HepG2 (cell line): ENCODE measurements around the gene SEC31A. TPM values are rescaled to one million over a fixed set of nuclear protein-coding genes. Genes with fewer than 3 reads are reported as not detected.
A peak's percentile ranks its signal among the peaks of the same experiment; 100 is the strongest.

Experiments
- ATAC-seq: fragments of 200-7000 bp; cut with Tn5 transposase; 3 replicates; pipeline ENCODE4 v1.9.1; 2020; ENCODE audit warnings: mild to moderate bottlenecking, moderate library complexity
- BruUV-seq: library from RNA; stranded (reverse); fragments of 400-500 nt; replicated peaks from 2 replicates; lab custom pipeline; 2021; lab: Mats Ljungman, UMichigan
- CTCF ChIA-PET: fragments of 300-600 bp; formaldehyde crosslinking; extraction: SDS; loops from one replicate; lab custom pipeline; 2021; ENCODE audit warnings: low total read pairs, inconsistent platforms, low intra/inter-chr PET ratio; lab: Yijun Ruan, JAX
- POLR2A ChIA-PET: fragments of 350-600 bp; sonication (Branson Sonifier 250); formaldehyde crosslinking; loops from one replicate; lab custom pipeline; 2020; ENCODE audit warnings: antibody characterized with exemption, inconsistent platforms; lab: Yijun Ruan, JAX
- DNase-seq: peaks from one replicate; pipeline ENCODE4 v3.0.0-alpha.2; 2015; ENCODE audit warnings: low spot score
- FAIRE-seq: peaks from 3 replicates; lab custom pipeline; 2011; peaks lifted over from hg19 to GRCh38; lab: Jason Lieb, UNC
- H2AFZ ChIP-seq: one replicate; pipeline ENCODE4 v1.6.1; 2011; ENCODE audit warnings: low read length, inconsistent platforms
- H3K27ac ChIP-seq: fragments of 300-600 bp; 3 replicates; pipeline ENCODE4 v1.8.0; 2011; ENCODE audit warnings: mixed run types, mild to moderate bottlenecking, mixed read lengths, low read length, inconsistent platforms; ENCODE audit not compliant: insufficient read depth; ENCODE audit errors: extremely low read length
- H3K27me3 ChIP-seq, 2 experiments: fragments of 200-600 bp in 1 of 2; 2 replicates in 1 of 2; 3 replicates in 1 of 2; pipeline versions ENCODE4 v1.6.0 to v1.8.0; 2011; ENCODE audit warnings: low read length in 2 of 2, mild to moderate bottlenecking in 2 of 2, moderate library complexity in 2 of 2, inconsistent platforms in 1 of 2; ENCODE audit not compliant: insufficient read depth in 2 of 2, control insufficient read depth in 1 of 2
- H3K36me3 ChIP-seq, 2 experiments: fragments of 200-600 bp in 1 of 2; replicated peaks in 1 of 2; 2 replicates in 1 of 2; 3 replicates in 1 of 2; pipeline versions ENCODE4 v1.5.1 to v1.8.0; 2011; ENCODE audit warnings: low read length in 2 of 2, inconsistent platforms in 1 of 2; ENCODE audit not compliant: insufficient read depth in 2 of 2, control insufficient read depth in 1 of 2
- H3K4me1 ChIP-seq: 2 replicates; pipeline ENCODE4 v1.5.1; 2012; ENCODE audit warnings: low read length, inconsistent platforms; ENCODE audit not compliant: insufficient read depth
- H3K4me2 ChIP-seq: 2 replicates; pipeline ENCODE4 v1.6.0; 2011; ENCODE audit warnings: low read depth, low read length, inconsistent platforms
- H3K4me3 ChIP-seq, 3 experiments: fragments of 200-600 bp in 1 of 3; sonication (generic), shearing (Covaris generic) in 1 of 3; replicated peaks in 1 of 3; 2 replicates each; pipeline ENCODE4 v1.5.1; 2011 to 2016; ENCODE audit warnings: low read length in 3 of 3, inconsistent platforms in 2 of 3, low read depth in 2 of 3, mild to moderate bottlenecking in 2 of 3, control low read depth in 1 of 3, mixed read lengths in 1 of 3; ENCODE audit not compliant: insufficient read depth in 1 of 3
- H3K79me2 ChIP-seq: one replicate; pipeline ENCODE4 v1.6.1; 2011; ENCODE audit warnings: low read length, inconsistent platforms; ENCODE audit not compliant: insufficient read depth
- H3K9ac ChIP-seq: 2 replicates; pipeline ENCODE4 v1.6.0; 2011; ENCODE audit warnings: mild to moderate bottlenecking, low read depth, low read length, inconsistent platforms; ENCODE audit not compliant: insufficient read depth
- H3K9me3 ChIP-seq: 2 replicates; pipeline ENCODE4 v1.5.1; 2012; ENCODE audit warnings: mild to moderate bottlenecking, low read length
- H4K20me1 ChIP-seq: 2 replicates; pipeline ENCODE4 v1.6.0; 2011; ENCODE audit warnings: inconsistent platforms, mild to moderate bottlenecking, low read length, moderate library complexity; ENCODE audit not compliant: insufficient read depth
- ARNTL ChIP-seq: sonication (generic); formaldehyde crosslinking; IDR thresholded peaks from 2 replicates; pipeline ENCODE4 v1.4.0; 2020; ENCODE audit warnings: mild to moderate bottlenecking, missing genetic modification reagents
- GABPA ChIP-seq, 2 experiments: IDR thresholded peaks; 2 replicates each; pipeline ENCODE4 v1.6.1; 2011 to 2016; ENCODE audit warnings: low read depth in 2 of 2, low read length in 1 of 2, missing biosample characterization in 1 of 2, missing genetic modification characterization in 1 of 2
- MIER3 ChIP-seq: IDR thresholded peaks from 2 replicates; pipeline ENCODE4 v1.6.1; 2016; ENCODE audit warnings: missing compliant biosample characterization, borderline replicate concordance
- ZBTB3 ChIP-seq: sonication (generic); formaldehyde crosslinking; IDR thresholded peaks from 2 replicates; pipeline ENCODE4 v1.4.0; 2020; ENCODE audit warnings: low read depth, mild to moderate bottlenecking, moderate library complexity, missing genetic modification reagents, borderline replicate concordance
- ZNF597 ChIP-seq: sonication (generic); formaldehyde crosslinking; IDR thresholded peaks from 2 replicates; pipeline ENCODE4 v1.5.0; 2020; ENCODE audit warnings: missing genetic modification reagents
- ZNF687 ChIP-seq: sonication (generic); formaldehyde crosslinking; IDR thresholded peaks from 2 replicates; pipeline ENCODE4 v1.5.1; 2020; ENCODE audit warnings: mild to moderate bottlenecking, missing genetic modification reagents, moderate library complexity
- WGBS: methylation state at CpG from one replicate; pipeline ENCODE4 v1.1.6; 2017; ENCODE audit warnings: low lambda C conversion rate; 5-methylcytosine and 5-hydroxymethylcytosine counted together
- in situ Hi-C: cut with HindIII; loops from 2 replicates; pipeline ENCODE4 v1.10.0; 2017; ENCODE audit warnings: low pct_unique_long_range_greater_than_20kb; ENCODE audit not compliant: extremely low pct_ligation_motif_present
- intact Hi-C: fragments of 100-400 bp; cut with micrococcal nuclease; formaldehyde crosslinking; loops from one replicate; pipeline ENCODE4 v1.10.0; 2022; ENCODE audit not compliant: unreplicated experiment
- polyA plus RNA-seq, 8 experiments: library from polyadenylated mRNA; depleted of rRNA in 3 of 8; stranded (reverse) in 7 of 8; unstranded in 1 of 8; fragments of >200 nt; fragmentation: Illumina TruSeq in 4 of 8; extraction: Trizol in 4 of 8; gene quantifications; 2 replicates each; pipeline versions ENCODE4 v1.2.1 to v1.2.3, GENCODE V29; 2011 to 2016; ENCODE audit warnings: low read depth in 4 of 8, missing spikeins in 1 of 8, mixed read lengths in 1 of 8; ENCODE audit not compliant: insufficient read depth in 1 of 8
- total RNA-seq, 5 experiments: library from RNA; depleted of rRNA; stranded (reverse); fragments of >200 nt; fragmentation: Illumina TruSeq; extraction: Trizol; gene quantifications; 2 replicates each; pipeline ENCODE4 v1.2.3, GENCODE V29; 2016; ENCODE audit warnings: low read depth in 1 of 5
- TF ChIP-seq, protein P1 (sequence below): sonication (generic); formaldehyde crosslinking; IDR thresholded peaks from 2 replicates; pipeline ENCODE4 v1.4.0; 2020; ENCODE audit warnings: missing genetic modification reagents
- TF ChIP-seq, protein P2 (sequence below): sonication (generic); formaldehyde crosslinking; IDR thresholded peaks from 2 replicates; pipeline ENCODE4 v1.9.0; 2022; ENCODE audit warnings: low read depth, missing genetic modification reagents

Gene SEC31A
- total and polyA plus RNA-seq, 2 of the 13 experiments (the other 11 are each of a cell fraction or from before 2014, with no cell fraction given), result 231 to 435 TPM

GRCh38 chr4:82799006-82799881 is 91.7 kb downstream of the SEC31A start (continued):
- TF ChIP-seq MIER3 (CRISPR knock-in tag) (no peak), ARNTL (CRISPR knock-in tag) (no peak)
- TF ChIP-seq, all 625 proteins: peak for 0

- WGBS, result 9% methylated on average over 24 of the region's 94 CpGs
- in situ Hi-C loops (no loop called here), intact Hi-C loops (no loop called here)
- Histone ChIP-seq H4K20me1 (no peaks in the 10 kb centered on the region), H3K79me2 (no peaks in the 10 kb centered on the region), H3K36me3 (no peaks in the 10 kb centered on the region), H3K4me3 (peak within 1 kb of the TSS; percentile 40 to 55 (median 45); a peak in 4 of 6 replicates), H3K9me3 (no peaks in the 10 kb centered on the region), H3K4me2 (peak within 1 kb of the TSS; percentile 55), H3K4me1 (no peaks in the 10 kb centered on the region), H3K9ac (no peak within 1 kb of the TSS), H3K27me3 (peaks cover 5 to 48% of the 10 kb centered on the region in 2 experiments), H2AFZ (no peak within 1 kb of the TSS), H3K27ac (no peak within 1 kb of the TSS)
- DNase-seq, result no peak
- TF ChIP-seq, protein P1, sequence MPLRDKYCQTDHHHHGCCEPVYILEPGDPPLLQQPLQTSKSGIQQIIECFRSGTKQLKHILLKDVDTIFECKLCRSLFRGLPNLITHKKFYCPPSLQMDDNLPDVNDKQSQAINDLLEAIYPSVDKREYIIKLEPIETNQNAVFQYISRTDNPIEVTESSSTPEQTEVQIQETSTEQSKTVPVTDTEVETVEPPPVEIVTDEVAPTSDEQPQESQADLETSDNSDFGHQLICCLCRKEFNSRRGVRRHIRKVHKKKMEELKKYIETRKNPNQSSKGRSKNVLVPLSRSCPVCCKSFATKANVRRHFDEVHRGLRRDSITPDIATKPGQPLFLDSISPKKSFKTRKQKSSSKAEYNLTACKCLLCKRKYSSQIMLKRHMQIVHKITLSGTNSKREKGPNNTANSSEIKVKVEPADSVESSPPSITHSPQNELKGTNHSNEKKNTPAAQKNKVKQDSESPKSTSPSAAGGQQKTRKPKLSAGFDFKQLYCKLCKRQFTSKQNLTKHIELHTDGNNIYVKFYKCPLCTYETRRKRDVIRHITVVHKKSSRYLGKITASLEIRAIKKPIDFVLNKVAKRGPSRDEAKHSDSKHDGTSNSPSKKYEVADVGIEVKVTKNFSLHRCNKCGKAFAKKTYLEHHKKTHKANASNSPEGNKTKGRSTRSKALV (CRISPR knock-in tag), result peak; percentile 74; the same call in 1 of the 2 replicates
- no peak for TF ChIP-seq ZBTB3 (CRISPR knock-in tag)
- no peak for TF ChIP-seq ZNF597 (CRISPR knock-in tag)
- TF ChIP-seq GABPA (IDR thresholded peaks at IDR 0.05; ENCODE audit: low read depth, low read length), result no peak
- no peak for TF ChIP-seq GABPA (CRISPR knock-in tag; IDR thresholded peaks at IDR 0.05; ENCODE audit: low read depth)
- TF ChIP-seq ZNF687 (CRISPR knock-in tag), result 0 out of 2 replicates have a peak, but pooled peaks have one; percentile 18
- TF ChIP-seq, protein P2, sequence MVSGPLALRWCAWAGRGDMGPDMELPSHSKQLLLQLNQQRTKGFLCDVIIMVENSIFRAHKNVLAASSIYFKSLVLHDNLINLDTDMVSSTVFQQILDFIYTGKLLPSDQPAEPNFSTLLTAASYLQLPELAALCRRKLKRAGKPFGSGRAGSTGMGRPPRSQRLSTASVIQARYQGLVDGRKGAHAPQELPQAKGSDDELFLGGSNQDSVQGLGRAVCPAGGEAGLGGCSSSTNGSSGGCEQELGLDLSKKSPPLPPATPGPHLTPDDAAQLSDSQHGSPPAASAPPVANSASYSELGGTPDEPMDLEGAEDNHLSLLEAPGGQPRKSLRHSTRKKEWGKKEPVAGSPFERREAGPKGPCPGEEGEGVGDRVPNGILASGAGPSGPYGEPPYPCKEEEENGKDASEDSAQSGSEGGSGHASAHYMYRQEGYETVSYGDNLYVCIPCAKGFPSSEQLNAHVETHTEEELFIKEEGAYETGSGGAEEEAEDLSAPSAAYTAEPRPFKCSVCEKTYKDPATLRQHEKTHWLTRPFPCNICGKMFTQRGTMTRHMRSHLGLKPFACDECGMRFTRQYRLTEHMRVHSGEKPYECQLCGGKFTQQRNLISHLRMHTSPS, result no peak
- peak; percentile 45 for ATAC-seq
- ChIA-PET CTCF (no interaction called here), POLR2A (no interaction called here)
- no TSS peak for BruUV-seq
- no peak for FAIRE-seq
These were observed 92.6 kb downstream of the SEC31A start, which contains the start of gene SCD5 for GRCh38 chr4:82798168-82799005. Gene SCD5 (minus strand): TSS chr4:82798796. CDS start chr4:82798537, 259 bp downstream.
